ENCODE data around the gene SUSD4. TPM values are rescaled to one million over a fixed set of nuclear protein-coding genes. Genes with fewer than 3 reads are reported as not detected.

Gene SUSD4
- total RNA-seq, 1 donor from 2014 or later: 7.0 TPM

DNA sequence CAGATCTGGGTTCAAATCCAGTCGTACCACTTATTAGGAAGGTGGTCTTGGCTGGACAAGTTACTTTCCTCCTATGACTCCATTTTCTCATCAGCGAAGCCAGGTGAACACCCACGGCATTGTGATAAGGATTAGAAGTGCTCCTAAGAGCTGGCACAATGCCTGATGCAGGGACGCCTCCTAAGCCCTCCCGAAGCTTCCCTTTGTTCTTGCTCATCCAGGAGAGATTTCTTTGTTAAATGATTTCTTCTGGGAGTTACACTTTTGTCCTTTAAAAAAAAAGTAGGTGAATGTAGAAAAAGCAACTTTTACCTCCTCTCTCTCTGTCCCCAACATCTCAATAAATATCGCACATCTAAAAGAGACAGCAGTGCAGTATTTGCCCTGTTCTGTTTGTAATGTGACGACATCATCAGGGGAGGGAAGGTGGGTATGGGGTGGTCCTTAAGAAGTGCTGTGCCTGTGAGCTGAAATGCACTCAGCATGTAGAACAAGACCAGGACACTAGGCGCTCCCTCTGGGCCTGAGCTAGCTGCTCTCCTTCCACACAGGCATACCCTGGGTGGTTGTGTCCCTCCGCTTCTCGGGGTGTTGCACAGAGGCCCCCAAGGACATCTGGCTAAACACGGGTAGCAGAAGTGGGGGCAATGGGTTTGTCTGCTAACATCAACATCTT is 43.9 kb downstream of the SUSD4 start:
- TF ChIP-seq CTCF (conservative IDR thresholded peaks at IDR 0.05): no peak
- no peak overlapping the region for H3K4me3 Mint-ChIP-seq

GRCh38 chr1:223319398-223319797 is 44.6 kb downstream of the SUSD4 start:
- H3K4me1 Mint-ChIP-seq (ENCODE audit: unreplicated experiment): no peaks in the 10 kb centered on the region
- H3K27me3 Mint-ChIP-seq: peaks cover 11% of the 10 kb centered on the region
- peak overlapping the region; percentile 24 for H3K27ac Mint-ChIP-seq
- H3K9me3 Mint-ChIP-seq: no peaks in the 10 kb centered on the region
- no peak for TF ChIP-seq CTCF (conservative IDR thresholded peaks at IDR 0.05)
- no peaks in the 10 kb centered on the region for H3K36me3 Mint-ChIP-seq
- H3K4me3 Mint-ChIP-seq: peak overlapping the region; percentile 17
- DNase-seq (ENCODE audit: extremely low spot score, unreplicated experiment): no peak

More for the DNA sequence above, 43.9 kb downstream of the SUSD4 start:
- H3K27me3 Mint-ChIP-seq: peaks cover 11% of the 10 kb centered on the region
- H3K9me3 Mint-ChIP-seq: no peaks in the 10 kb centered on the region
- H3K27ac Mint-ChIP-seq: no peak overlapping the region
- DNase-seq (ENCODE audit: extremely low spot score, unreplicated experiment): no peak
- H3K4me1 Mint-ChIP-seq (ENCODE audit: unreplicated experiment): no peaks in the 10 kb centered on the region
- H3K36me3 Mint-ChIP-seq: no peaks in the 10 kb centered on the region

DNA sequence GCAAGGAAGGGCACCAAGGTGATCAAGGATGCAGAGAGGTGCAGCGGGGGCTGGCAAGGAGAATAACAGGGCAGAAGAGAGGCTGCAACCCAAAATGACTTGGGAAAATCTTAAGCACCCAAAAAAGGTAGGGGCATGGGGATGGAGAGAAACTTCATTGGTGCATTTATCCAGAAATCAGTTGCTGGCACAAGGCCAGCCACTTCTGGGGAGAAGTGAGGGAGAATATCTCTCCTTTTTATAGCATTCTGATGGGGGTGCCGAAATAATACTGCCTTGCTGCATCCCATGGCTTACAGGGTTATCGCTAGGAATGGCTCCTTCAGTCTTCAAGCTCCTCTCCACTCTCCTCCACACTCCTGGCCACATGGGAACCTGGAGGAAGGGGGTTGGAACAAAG is 47.9 kb downstream of the SUSD4 start:
- peaks cover 4% of the 10 kb centered on the region for H3K9me3 Mint-ChIP-seq
- no peak for DNase-seq (ENCODE audit: extremely low spot score, unreplicated experiment)
- no peaks in the 10 kb centered on the region for H3K27me3 Mint-ChIP-seq
- H3K36me3 Mint-ChIP-seq: no peaks in the 10 kb centered on the region
- no peak overlapping the region for H3K4me3 Mint-ChIP-seq
- H3K27ac Mint-ChIP-seq: no peak overlapping the region
- peaks cover 4% of the 10 kb centered on the region for H3K4me1 Mint-ChIP-seq (ENCODE audit: unreplicated experiment)
- TF ChIP-seq CTCF (conservative IDR thresholded peaks at IDR 0.05): no peak

- Mint-ChIP-seq H3K4me3 (no peak overlapping the region), H3K4me1 (ENCODE audit: unreplicated experiment) (peaks cover 4% of the 10 kb centered on the region), H3K27me3 (no peaks in the 10 kb centered on the region), H3K9me3 (peaks cover 4% of the 10 kb centered on the region), H3K27ac (no peak overlapping the region), H3K36me3 (no peaks in the 10 kb centered on the region)
- TF ChIP-seq CTCF (conservative IDR thresholded peaks at IDR 0.05): no peak
- no peak for DNase-seq (ENCODE audit: extremely low spot score, unreplicated experiment)
Observed at GRCh38 chr1:223315665-223316064, 48.3 kb downstream of the SUSD4 start.

GRCh38 chr1:223313415-223313754 is 50.6 kb downstream of the SUSD4 start:
- H3K4me3 Mint-ChIP-seq: no peak overlapping the region
- H3K27ac Mint-ChIP-seq: no peak overlapping the region
- TF ChIP-seq CTCF (conservative IDR thresholded peaks at IDR 0.05): no peak
- peaks cover 4% of the 10 kb centered on the region for H3K4me1 Mint-ChIP-seq (ENCODE audit: unreplicated experiment)
- H3K27me3 Mint-ChIP-seq: no peaks in the 10 kb centered on the region
- H3K9me3 Mint-ChIP-seq: peaks cover 4% of the 10 kb centered on the region
- no peak for DNase-seq (ENCODE audit: extremely low spot score, unreplicated experiment)
- no peaks in the 10 kb centered on the region for H3K36me3 Mint-ChIP-seq

All from type B pancreatic cell (in vitro differentiated cells).